HL-60 (cell line): ENCODE measurements around the gene C21orf58.

Experiments
- GABPA ChIP-seq: IDR thresholded peaks from 2 replicates; pipeline ENCODE4 v1.6.1; 2012; ENCODE audit warnings: low read depth
- POLR2AphosphoS5 ChIP-seq: IDR thresholded peaks from 2 replicates; pipeline ENCODE4 v1.6.1; 2012; ENCODE audit warnings: low read depth
- REST ChIP-seq: IDR thresholded peaks from 2 replicates; pipeline ENCODE4 v1.6.1; 2012; ENCODE audit warnings: low read depth; ENCODE audit not compliant: insufficient replicate concordance
- SPI1 ChIP-seq: IDR thresholded peaks from 2 replicates; pipeline ENCODE4 v1.6.1; 2012; ENCODE audit warnings: low read depth, mild to moderate bottlenecking, borderline replicate concordance
- TF ChIP-seq, protein P1 (sequence below): IDR thresholded peaks from one replicate; pipeline ENCODE4 v1.5.1; 2011; ENCODE audit warnings: low read length, control low read depth, inconsistent platforms; ENCODE audit not compliant: insufficient read depth

- TF ChIP-seq, protein P1, sequence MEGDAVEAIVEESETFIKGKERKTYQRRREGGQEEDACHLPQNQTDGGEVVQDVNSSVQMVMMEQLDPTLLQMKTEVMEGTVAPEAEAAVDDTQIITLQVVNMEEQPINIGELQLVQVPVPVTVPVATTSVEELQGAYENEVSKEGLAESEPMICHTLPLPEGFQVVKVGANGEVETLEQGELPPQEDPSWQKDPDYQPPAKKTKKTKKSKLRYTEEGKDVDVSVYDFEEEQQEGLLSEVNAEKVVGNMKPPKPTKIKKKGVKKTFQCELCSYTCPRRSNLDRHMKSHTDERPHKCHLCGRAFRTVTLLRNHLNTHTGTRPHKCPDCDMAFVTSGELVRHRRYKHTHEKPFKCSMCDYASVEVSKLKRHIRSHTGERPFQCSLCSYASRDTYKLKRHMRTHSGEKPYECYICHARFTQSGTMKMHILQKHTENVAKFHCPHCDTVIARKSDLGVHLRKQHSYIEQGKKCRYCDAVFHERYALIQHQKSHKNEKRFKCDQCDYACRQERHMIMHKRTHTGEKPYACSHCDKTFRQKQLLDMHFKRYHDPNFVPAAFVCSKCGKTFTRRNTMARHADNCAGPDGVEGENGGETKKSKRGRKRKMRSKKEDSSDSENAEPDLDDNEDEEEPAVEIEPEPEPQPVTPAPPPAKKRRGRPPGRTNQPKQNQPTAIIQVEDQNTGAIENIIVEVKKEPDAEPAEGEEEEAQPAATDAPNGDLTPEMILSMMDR = no peak
- no peak for TF ChIP-seq REST
- no peak for TF ChIP-seq POLR2AphosphoS5
- no peak for TF ChIP-seq GABPA
- TF ChIP-seq SPI1 = no peak
Measured at GRCh38 chr21:46344219-46344915, 20.7 kb upstream of the C21orf58 start.
